GM23338 (cell line): ENCODE results near the gene NPPA. TPM values are rescaled to one million over a fixed set of nuclear protein-coding genes. Genes with fewer than 3 reads are reported as not detected.
A peak's percentile ranks its signal among the peaks of the same experiment; 100 is the strongest.

Source experiments
- ATAC-seq: fragments of 200-7000 bp; cut with Tn5 transposase; 3 replicates; pipeline ENCODE4 v1.9.1; 2020
- DNase-seq: peaks from one replicate; pipeline ENCODE4 v3.0.0-alpha.2; 2015; ENCODE audit warnings: low spot score
- H2AFZ ChIP-seq: fragments of 200-600 bp; sonication (generic); 2 replicates; pipeline ENCODE4 v1.8.0; 2016; ENCODE audit warnings: antibody characterized with exemption, mild to moderate bottlenecking, moderate library complexity
- H3F3A ChIP-seq: fragments of 200-600 bp; sonication (generic); replicated peaks from 2 replicates; pipeline ENCODE4 v1.8.0; 2017; ENCODE audit warnings: antibody characterized with exemption, mixed run types, low read depth
- H3K27ac ChIP-seq: fragments of 200-600 bp; sonication (generic); 2 replicates; pipeline ENCODE4 v1.6.1; 2016; ENCODE audit warnings: low read depth
- H3K27me3 ChIP-seq: fragments of 200-600 bp; sonication (generic); 2 replicates; pipeline ENCODE4 v1.8.0; 2016; ENCODE audit warnings: mild to moderate bottlenecking, mixed run types, moderate library complexity; ENCODE audit not compliant: insufficient read depth
- H3K36me3 ChIP-seq: fragments of 200-600 bp; sonication (generic); 2 replicates; pipeline ENCODE4 v1.8.0; 2016; ENCODE audit warnings: mild to moderate bottlenecking; ENCODE audit not compliant: insufficient read depth
- H3K4me1 ChIP-seq: fragments of 200-600 bp; sonication (generic); 2 replicates; pipeline ENCODE4 v1.8.0; 2016; ENCODE audit warnings: mild to moderate bottlenecking, moderate library complexity; ENCODE audit not compliant: insufficient read depth
- H3K4me2 ChIP-seq: fragments of 200-600 bp; sonication (generic); 2 replicates; pipeline ENCODE4 v1.7.1; 2017; ENCODE audit warnings: mixed run types
- H3K4me3 ChIP-seq: fragments of 200-600 bp; sonication (generic); 2 replicates; pipeline ENCODE4 v1.6.1; 2016; ENCODE audit warnings: mixed run types
- H3K79me2 ChIP-seq: fragments of 200-600 bp; sonication (generic); replicated peaks from 2 replicates; pipeline ENCODE4 v1.8.0; 2017; ENCODE audit warnings: mild to moderate bottlenecking; ENCODE audit not compliant: insufficient read depth
- H3K9me2 ChIP-seq: fragments of 200-600 bp; sonication (generic); 2 replicates; pipeline ENCODE4 v1.8.0; 2017; ENCODE audit not compliant: insufficient read depth
- H4K20me1 ChIP-seq: fragments of 200-600 bp; sonication (generic); replicated peaks from 2 replicates; pipeline ENCODE4 v1.8.0; 2017; ENCODE audit warnings: mild to moderate bottlenecking; ENCODE audit not compliant: insufficient read depth
- H3K27ac Mint-ChIP-seq: 2 replicates; pipeline ENCODE4 v1.8.0; 2020; ENCODE audit warnings: inconsistent platforms, mild to moderate bottlenecking, moderate library complexity, mixed read lengths
- H3K27me3 Mint-ChIP-seq: 3 replicates; pipeline ENCODE4 v1.8.0; 2022; ENCODE audit warnings: low read depth, mild to moderate bottlenecking, moderate library complexity, mixed read lengths, inconsistent platforms; ENCODE audit not compliant: insufficient read depth, poor library complexity
- H3K36me3 Mint-ChIP-seq: 3 replicates; pipeline ENCODE4 v1.8.0; 2021; ENCODE audit warnings: low read depth, mild to moderate bottlenecking, inconsistent platforms, moderate library complexity, mixed read lengths
- H3K4me1 Mint-ChIP-seq: 3 replicates; pipeline ENCODE4 v1.8.0; 2020; ENCODE audit warnings: mild to moderate bottlenecking, inconsistent platforms, mixed read lengths
- H3K4me3 Mint-ChIP-seq: 3 replicates; pipeline ENCODE4 v1.8.0; 2021; ENCODE audit warnings: moderate library complexity, mild to moderate bottlenecking, inconsistent platforms, mixed read lengths
- H3K9me3 Mint-ChIP-seq: 3 replicates; pipeline ENCODE4 v1.8.0; 2020; ENCODE audit warnings: moderate library complexity, mild to moderate bottlenecking, inconsistent platforms, mixed read lengths
- CREB1 ChIP-seq: fragments of 250-450 bp; sonication (Bioruptor Pico); IDR thresholded peaks from 2 replicates; pipeline ENCODE4 v1.5.0; 2020; ENCODE audit warnings: low read depth, mild to moderate bottlenecking, moderate library complexity
- EZH2phosphoT487 ChIP-seq: fragments of 200-600 bp; sonication (generic); IDR thresholded peaks from one replicate; pipeline ENCODE4 v1.8.1; 2018; ENCODE audit warnings: antibody characterized with exemption; ENCODE audit not compliant: unreplicated experiment
- JUNB ChIP-seq: IDR thresholded peaks from one replicate; pipeline ENCODE4 v1.6.1; 2016; ENCODE audit warnings: antibody characterized with exemption; ENCODE audit not compliant: unreplicated experiment
- NANOG ChIP-seq: IDR thresholded peaks from 2 replicates; pipeline ENCODE4 v1.6.1; 2016; ENCODE audit warnings: antibody characterized with exemption, borderline replicate concordance
- POLR2AphosphoS5 ChIP-seq: IDR thresholded peaks from 2 replicates; pipeline ENCODE4 v1.6.1; 2016; ENCODE audit warnings: antibody characterized with exemption, low read depth
- REST ChIP-seq: IDR thresholded peaks from one replicate; pipeline ENCODE4 v1.6.1; 2018; ENCODE audit warnings: antibody characterized with exemption; ENCODE audit not compliant: unreplicated experiment
- STAT1 ChIP-seq: IDR thresholded peaks from one replicate; pipeline ENCODE4 v1.6.1; 2016; ENCODE audit warnings: antibody characterized with exemption; ENCODE audit not compliant: unreplicated experiment
- ZNF114 ChIP-seq: fragments of 250-450 bp; sonication (Bioruptor Pico); IDR thresholded peaks from 2 replicates; pipeline ENCODE4 v1.5.0; 2020; ENCODE audit warnings: mild to moderate bottlenecking, moderate library complexity
- ZNF331 ChIP-seq: fragments of 250-450 bp; sonication (Bioruptor Pico); IDR thresholded peaks from 2 replicates; pipeline ENCODE4 v1.5.0; 2020; ENCODE audit warnings: low read depth, mild to moderate bottlenecking, moderate library complexity
- polyA plus RNA-seq: library from polyadenylated mRNA; unstranded; fragments of >200 nt; fragmentation: Nextera tagmentation; extraction: Ambion mirVana; gene quantifications from 2 replicates; pipeline ENCODE4 v1.2.1, GENCODE V29; 2016
- total RNA-seq: library from RNA; depleted of rRNA; stranded (reverse); fragments of >200 nt; shearing (Covaris generic); gene quantifications from 2 replicates; pipeline ENCODE4 v1.2.3, GENCODE V29; 2014
- TF ChIP-seq, protein P1 (sequence below): fragments of 250-450 bp; sonication (Bioruptor Pico); IDR thresholded peaks from 2 replicates; pipeline ENCODE4 v1.5.0; 2020; ENCODE audit warnings: mild to moderate bottlenecking, moderate library complexity
- TF ChIP-seq, protein P2 (sequence below), 2 experiments: fragments of 200-600 bp in 1 of 2; sonication (generic) in 1 of 2; conservative IDR thresholded peaks; 2 replicates each; pipeline versions ENCODE4 v1.5.1 to v1.6.1; 2016 to 2017; ENCODE audit warnings: antibody characterized with exemption in 2 of 2, low read depth in 2 of 2, mild to moderate bottlenecking in 2 of 2, moderate library complexity in 1 of 2

The NPPA gene
- total and polyA plus RNA-seq, 2 experiments from 2014 or later: 0.29 TPM; not detected in 1

DNA sequence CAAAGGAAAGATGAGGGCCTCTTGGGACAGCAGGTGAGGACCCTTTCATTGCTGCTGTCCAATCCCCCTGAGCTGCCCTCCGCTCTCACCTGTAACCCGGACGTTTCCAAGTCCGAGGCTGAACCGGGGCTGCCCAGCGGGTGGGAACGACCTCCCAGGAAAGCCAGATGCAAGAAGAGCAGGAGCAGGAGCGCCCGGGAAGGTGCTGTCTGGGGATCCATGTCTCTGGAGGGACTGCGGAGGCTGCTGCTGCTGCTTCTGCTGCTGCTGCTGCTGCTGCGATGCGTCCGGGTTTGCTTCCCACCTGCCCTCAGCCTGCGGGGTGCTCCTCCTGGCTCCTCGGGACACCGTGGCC is 11.0 kb upstream of the NPPA start, which contains the start of gene NPPB (continued):
- TF ChIP-seq CREB1 (CRISPR knock-in tag) (no peak), NANOG (no peak), POLR2AphosphoS5 (no peak), ZNF114 (no peak)
- TF ChIP-seq, protein P1, sequence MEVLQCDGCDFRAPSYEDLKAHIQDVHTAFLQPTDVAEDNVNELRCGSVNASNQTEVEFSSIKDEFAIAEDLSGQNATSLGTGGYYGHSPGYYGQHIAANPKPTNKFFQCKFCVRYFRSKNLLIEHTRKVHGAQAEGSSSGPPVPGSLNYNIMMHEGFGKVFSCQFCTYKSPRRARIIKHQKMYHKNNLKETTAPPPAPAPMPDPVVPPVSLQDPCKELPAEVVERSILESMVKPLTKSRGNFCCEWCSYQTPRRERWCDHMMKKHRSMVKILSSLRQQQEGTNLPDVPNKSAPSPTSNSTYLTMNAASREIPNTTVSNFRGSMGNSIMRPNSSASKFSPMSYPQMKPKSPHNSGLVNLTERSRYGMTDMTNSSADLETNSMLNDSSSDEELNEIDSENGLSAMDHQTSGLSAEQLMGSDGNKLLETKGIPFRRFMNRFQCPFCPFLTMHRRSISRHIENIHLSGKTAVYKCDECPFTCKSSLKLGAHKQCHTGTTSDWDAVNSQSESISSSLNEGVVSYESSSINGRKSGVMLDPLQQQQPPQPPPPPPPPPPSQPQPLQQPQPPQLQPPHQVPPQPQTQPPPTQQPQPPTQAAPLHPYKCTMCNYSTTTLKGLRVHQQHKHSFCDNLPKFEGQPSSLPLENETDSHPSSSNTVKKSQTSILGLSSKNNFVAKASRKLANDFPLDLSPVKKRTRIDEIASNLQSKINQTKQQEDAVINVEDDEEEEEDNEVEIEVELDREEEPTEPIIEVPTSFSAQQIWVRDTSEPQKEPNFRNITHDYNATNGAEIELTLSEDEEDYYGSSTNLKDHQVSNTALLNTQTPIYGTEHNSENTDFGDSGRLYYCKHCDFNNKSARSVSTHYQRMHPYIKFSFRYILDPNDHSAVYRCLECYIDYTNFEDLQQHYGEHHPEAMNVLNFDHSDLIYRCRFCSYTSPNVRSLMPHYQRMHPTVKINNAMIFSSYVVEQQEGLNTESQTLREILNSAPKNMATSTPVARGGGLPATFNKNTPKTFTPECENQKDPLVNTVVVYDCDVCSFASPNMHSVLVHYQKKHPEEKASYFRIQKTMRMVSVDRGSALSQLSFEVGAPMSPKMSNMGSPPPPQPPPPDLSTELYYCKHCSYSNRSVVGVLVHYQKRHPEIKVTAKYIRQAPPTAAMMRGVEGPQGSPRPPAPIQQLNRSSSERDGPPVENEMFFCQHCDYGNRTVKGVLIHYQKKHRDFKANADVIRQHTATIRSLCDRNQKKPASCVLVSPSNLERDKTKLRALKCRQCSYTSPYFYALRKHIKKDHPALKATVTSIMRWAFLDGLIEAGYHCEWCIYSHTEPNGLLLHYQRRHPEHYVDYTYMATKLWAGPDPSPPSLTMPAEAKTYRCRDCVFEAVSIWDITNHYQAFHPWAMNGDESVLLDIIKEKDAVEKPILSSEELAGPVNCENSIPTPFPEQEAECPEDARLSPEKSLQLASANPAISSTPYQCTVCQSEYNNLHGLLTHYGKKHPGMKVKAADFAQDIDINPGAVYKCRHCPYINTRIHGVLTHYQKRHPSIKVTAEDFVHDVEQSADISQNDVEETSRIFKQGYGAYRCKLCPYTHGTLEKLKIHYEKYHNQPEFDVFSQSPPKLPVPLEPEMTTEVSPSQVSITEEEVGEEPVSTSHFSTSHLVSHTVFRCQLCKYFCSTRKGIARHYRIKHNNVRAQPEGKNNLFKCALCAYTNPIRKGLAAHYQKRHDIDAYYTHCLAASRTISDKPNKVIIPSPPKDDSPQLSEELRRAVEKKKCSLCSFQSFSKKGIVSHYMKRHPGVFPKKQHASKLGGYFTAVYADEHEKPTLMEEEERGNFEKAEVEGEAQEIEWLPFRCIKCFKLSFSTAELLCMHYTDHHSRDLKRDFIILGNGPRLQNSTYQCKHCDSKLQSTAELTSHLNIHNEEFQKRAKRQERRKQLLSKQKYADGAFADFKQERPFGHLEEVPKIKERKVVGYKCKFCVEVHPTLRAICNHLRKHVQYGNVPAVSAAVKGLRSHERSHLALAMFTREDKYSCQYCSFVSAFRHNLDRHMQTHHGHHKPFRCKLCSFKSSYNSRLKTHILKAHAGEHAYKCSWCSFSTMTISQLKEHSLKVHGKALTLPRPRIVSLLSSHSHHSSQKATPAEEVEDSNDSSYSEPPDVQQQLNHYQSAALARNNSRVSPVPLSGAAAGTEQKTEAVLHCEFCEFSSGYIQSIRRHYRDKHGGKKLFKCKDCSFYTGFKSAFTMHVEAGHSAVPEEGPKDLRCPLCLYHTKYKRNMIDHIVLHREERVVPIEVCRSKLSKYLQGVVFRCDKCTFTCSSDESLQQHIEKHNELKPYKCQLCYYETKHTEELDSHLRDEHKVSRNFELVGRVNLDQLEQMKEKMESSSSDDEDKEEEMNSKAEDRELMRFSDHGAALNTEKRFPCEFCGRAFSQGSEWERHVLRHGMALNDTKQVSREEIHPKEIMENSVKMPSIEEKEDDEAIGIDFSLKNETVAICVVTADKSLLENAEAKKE: no peak

- Histone ChIP-seq H2AFZ (no peak overlapping the region), H4K20me1 (no peaks in the 10 kb centered on the region), H3K4me3 (peak overlapping the region; percentile 53; the same call in 1 of the 2 replicates), H3K79me2 (no peaks in the 10 kb centered on the region), H3K27me3 (peaks cover 27% of the 10 kb centered on the region), H3K4me1 (no peaks in the 10 kb centered on the region), H3K27ac (no peak overlapping the region), H3F3A (no peaks in the 10 kb centered on the region), H3K4me2 (peak overlapping the region; percentile 80), H3K36me3 (no peaks in the 10 kb centered on the region), H3K9me2 (no peaks in the 10 kb centered on the region)
- H3K27me3 Mint-ChIP-seq: peaks cover 20% of the 10 kb centered on the region
- H3K27ac Mint-ChIP-seq: no peak overlapping the region
- H3K9me3 Mint-ChIP-seq: no peaks in the 10 kb centered on the region
- H3K36me3 Mint-ChIP-seq: no peaks in the 10 kb centered on the region
- ATAC-seq: no peak
- DNase-seq: no peak
- peaks cover 7% of the 10 kb centered on the region; the same call in 1 of the 3 replicates for H3K4me1 Mint-ChIP-seq
- H3K4me3 Mint-ChIP-seq: no peak overlapping the region
- TF ChIP-seq, protein P2, sequence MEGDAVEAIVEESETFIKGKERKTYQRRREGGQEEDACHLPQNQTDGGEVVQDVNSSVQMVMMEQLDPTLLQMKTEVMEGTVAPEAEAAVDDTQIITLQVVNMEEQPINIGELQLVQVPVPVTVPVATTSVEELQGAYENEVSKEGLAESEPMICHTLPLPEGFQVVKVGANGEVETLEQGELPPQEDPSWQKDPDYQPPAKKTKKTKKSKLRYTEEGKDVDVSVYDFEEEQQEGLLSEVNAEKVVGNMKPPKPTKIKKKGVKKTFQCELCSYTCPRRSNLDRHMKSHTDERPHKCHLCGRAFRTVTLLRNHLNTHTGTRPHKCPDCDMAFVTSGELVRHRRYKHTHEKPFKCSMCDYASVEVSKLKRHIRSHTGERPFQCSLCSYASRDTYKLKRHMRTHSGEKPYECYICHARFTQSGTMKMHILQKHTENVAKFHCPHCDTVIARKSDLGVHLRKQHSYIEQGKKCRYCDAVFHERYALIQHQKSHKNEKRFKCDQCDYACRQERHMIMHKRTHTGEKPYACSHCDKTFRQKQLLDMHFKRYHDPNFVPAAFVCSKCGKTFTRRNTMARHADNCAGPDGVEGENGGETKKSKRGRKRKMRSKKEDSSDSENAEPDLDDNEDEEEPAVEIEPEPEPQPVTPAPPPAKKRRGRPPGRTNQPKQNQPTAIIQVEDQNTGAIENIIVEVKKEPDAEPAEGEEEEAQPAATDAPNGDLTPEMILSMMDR (conservative IDR thresholded peaks at IDR 0.05; ENCODE audit: low read depth in 2 of 2): no peak
- no peak for TF ChIP-seq ZNF331
- TF ChIP-seq POLR2AphosphoS5: no peak
- no peak for TF ChIP-seq JUNB
- TF ChIP-seq REST: no peak
- TF ChIP-seq STAT1: no peak
- TF ChIP-seq EZH2phosphoT487: no peak
Measured at GRCh38 chr1:11858158-11858557, 10.6 kb upstream of the NPPA start.
